Measurements from ENCODE around the gene SRRD.
A peak's percentile ranks its signal among the peaks of the same experiment; 100 is the strongest.

GRCh38 chr22:26483439-26484359 lies at the start of gene SRRD, which contains the start of gene HPS4:
- TF ChIP-seq CTCF (IDR thresholded peaks at IDR 0.05) (peak in 3 of 6 experiments; percentile 12 to 39 (median 13)), POLR2A (IDR thresholded peaks at IDR 0.05) (peak in 3 of 4 donors; percentile 74 to 92 (median 82))

Data from esophagus squamous epithelium (tissue), 4 donors.